SJSA1 (cell line): Measurements from ENCODE around the gene RNASEL. TPM values are rescaled to one million over a fixed set of nuclear protein-coding genes. Genes with fewer than 3 reads are reported as not detected.
A peak's percentile ranks its signal among the peaks of the same experiment; 100 is the strongest.

Experiments used
- DNase-seq, 2 experiments: peaks; one replicate each; pipeline ENCODE4 v3.0.0-alpha.2; 2015 to 2020; ENCODE audit warnings: low spot score in 2 of 2, low read depth in 1 of 2
- H3K27ac ChIP-seq: fragments of 250-450 bp; sonication (Bioruptor Pico); 2 replicates; pipeline ENCODE4 v1.5.1; 2020; ENCODE audit warnings: mild to moderate bottlenecking, moderate library complexity
- H3K27me3 ChIP-seq: fragments of 250-450 bp; sonication (Bioruptor Pico); replicated peaks from 2 replicates; pipeline ENCODE4 v1.5.1; 2020; ENCODE audit warnings: mild to moderate bottlenecking, moderate library complexity
- H3K36me3 ChIP-seq: fragments of 250-450 bp; sonication (Bioruptor Pico); 2 replicates; pipeline ENCODE4 v1.5.1; 2020; ENCODE audit warnings: mild to moderate bottlenecking
- H3K4me1 ChIP-seq: fragments of 250-450 bp; sonication (Bioruptor Pico); replicated peaks from 2 replicates; pipeline ENCODE4 v1.6.1; 2021; ENCODE audit warnings: mild to moderate bottlenecking
- H3K4me3 ChIP-seq: fragments of 250-450 bp; sonication (Bioruptor Pico); 2 replicates; pipeline ENCODE4 v1.5.1; 2020; ENCODE audit warnings: mild to moderate bottlenecking
- H3K9me3 ChIP-seq: fragments of 250-450 bp; sonication (Bioruptor Pico); replicated peaks from 2 replicates; pipeline ENCODE4 v1.5.1; 2020; ENCODE audit warnings: mild to moderate bottlenecking
- total RNA-seq: library from RNA; depleted of rRNA; stranded (reverse); fragments of >200 nt; shearing (Covaris generic); gene quantifications from 2 replicates; pipeline ENCODE4 v1.2.3, GENCODE V29; 2014

The RNASEL gene
- total RNA-seq, 1 experiment from 2014 or later = 11.5 TPM

- no peak for DNase-seq
- peaks cover 30% of the 10 kb centered on the region for H3K4me1 ChIP-seq
- H3K27me3 ChIP-seq = no peaks in the 10 kb centered on the region
- H3K27ac ChIP-seq = no peak overlapping the region
- H3K36me3 ChIP-seq = peaks cover 37% of the 10 kb centered on the region
- H3K4me3 ChIP-seq = no peak overlapping the region
- no peaks in the 10 kb centered on the region for H3K9me3 ChIP-seq
Observed at GRCh38 chr1:182600745-182601415, 11.8 kb upstream of the RNASEL start.

GRCh38 chr1:182600036-182600713 lies 11.1 kb upstream of the RNASEL start:
- peaks cover 37% of the 10 kb centered on the region for H3K36me3 ChIP-seq
- DNase-seq = no peak

DNA sequence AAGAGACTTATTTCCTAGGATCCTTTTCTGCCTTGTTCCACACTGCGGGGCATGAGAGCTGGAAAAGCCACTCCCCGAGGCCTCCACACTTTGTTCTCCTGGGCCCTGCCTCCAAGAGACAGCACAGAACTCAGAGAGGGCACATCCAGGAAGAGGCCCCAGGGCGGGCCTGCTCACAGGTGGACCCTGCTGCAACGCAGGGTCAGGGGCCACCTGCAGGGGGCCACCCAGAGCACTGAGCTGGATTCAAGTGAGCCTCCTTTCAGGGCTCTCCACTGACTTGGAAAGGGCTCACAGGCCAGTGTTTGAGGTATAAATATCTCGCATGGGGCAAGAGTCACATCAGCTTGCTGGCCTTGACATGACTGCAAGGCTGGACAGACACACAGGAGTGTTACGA lies 10.3 kb upstream of the RNASEL start:
- DNase-seq = no peak
- H3K4me3 ChIP-seq = no peak overlapping the region
- H3K27ac ChIP-seq = no peak overlapping the region
- no peaks in the 10 kb centered on the region for H3K9me3 ChIP-seq
- H3K4me1 ChIP-seq = peaks cover 25% of the 10 kb centered on the region
- H3K36me3 ChIP-seq = peaks cover 37% of the 10 kb centered on the region
- no peaks in the 10 kb centered on the region for H3K27me3 ChIP-seq

More at GRCh38 chr1:182600036-182600713, 11.1 kb upstream of the RNASEL start:
- Histone ChIP-seq H3K4me1 (peaks cover 30% of the 10 kb centered on the region), H3K9me3 (no peaks in the 10 kb centered on the region), H3K27me3 (no peaks in the 10 kb centered on the region), H3K4me3 (no peak overlapping the region), H3K27ac (no peak overlapping the region)

DNA sequence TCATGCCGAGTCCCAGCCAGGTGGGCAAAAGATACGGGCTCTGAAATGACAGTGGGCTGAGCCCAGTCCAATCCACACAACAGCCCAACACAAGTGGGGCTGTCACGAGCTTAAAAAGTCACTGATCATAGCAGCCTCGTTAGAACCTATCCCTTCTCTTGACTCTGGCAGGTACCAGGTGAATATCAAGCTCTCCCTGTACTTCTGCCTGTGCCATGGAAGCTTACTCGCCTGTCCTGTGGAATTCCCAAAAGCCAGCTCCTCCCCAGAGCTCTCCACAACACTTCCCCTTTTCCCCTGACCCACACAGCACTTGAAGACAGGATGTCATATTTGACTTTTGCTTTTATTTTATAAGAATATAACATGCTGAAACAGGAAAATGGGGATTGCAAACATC lies 9.2 kb upstream of the RNASEL start:
- H3K4me3 ChIP-seq = no peak overlapping the region
- DNase-seq = no peak
- H3K36me3 ChIP-seq = peaks cover 37% of the 10 kb centered on the region
- H3K9me3 ChIP-seq = no peaks in the 10 kb centered on the region
- H3K4me1 ChIP-seq = peaks cover 15% of the 10 kb centered on the region
- H3K27ac ChIP-seq = no peak overlapping the region
- no peaks in the 10 kb centered on the region for H3K27me3 ChIP-seq

DNA sequence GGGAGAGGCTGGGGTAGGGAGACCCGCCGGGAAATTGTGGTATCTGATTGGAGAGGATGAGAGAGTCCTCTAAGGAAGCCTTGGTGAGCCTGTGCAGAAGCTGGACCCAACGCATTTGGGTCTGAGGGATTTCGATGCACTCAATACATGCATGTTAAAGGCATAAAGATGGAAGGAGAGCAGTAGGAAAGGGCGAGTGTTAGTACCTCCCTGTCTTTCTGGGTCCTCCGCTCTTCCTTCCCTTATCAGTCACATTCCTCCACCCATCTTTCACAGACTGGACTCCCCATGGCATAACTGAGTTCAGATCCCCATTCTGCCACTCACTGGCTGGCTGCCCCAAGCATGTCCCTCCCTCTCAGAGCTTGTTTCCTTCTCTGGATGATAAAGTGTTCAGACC lies 7.9 kb upstream of the RNASEL start:
- Histone ChIP-seq H3K4me3 (no peak overlapping the region), H3K4me1 (peaks cover 5% of the 10 kb centered on the region), H3K27me3 (no peaks in the 10 kb centered on the region), H3K27ac (no peak overlapping the region), H3K36me3 (peaks cover 29% of the 10 kb centered on the region), H3K9me3 (no peaks in the 10 kb centered on the region)
- DNase-seq = no peak

DNA sequence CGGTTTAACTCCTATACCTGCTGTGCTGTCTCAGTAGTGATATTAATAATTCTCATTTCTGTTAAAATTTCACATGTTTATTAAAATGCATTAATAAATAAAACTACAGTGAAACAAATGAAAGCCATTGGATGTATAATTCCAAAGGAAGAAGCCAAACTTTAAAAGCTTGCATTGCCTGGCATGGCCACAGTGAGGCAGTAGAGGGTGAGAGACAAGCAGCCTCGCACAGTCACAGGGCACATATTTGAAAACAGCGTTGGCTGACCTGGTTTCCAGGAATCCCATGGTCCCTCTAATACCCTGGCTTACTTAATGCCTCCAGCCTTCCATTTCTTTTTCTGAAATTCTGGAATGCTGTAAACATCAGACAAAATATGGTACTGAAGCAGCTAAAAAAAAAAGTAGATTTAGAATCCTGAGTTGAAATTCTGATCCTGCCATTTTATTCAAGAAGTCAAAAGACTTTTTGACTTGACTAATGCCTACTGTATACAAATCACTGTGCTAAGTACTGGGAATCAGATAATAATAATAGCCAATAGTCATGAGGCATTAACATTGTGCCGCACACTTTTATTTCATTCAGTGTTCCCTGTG lies 6.7 kb upstream of the RNASEL start:
- no peaks in the 10 kb centered on the region for H3K4me1 ChIP-seq
- no peak overlapping the region for H3K4me3 ChIP-seq
- H3K27me3 ChIP-seq = no peaks in the 10 kb centered on the region
- peak in 1 of 2 experiments; percentile 65 for DNase-seq
- H3K9me3 ChIP-seq = no peaks in the 10 kb centered on the region
- H3K36me3 ChIP-seq = peaks cover 17% of the 10 kb centered on the region
- no peak overlapping the region for H3K27ac ChIP-seq

- DNase-seq = no peak
- Histone ChIP-seq H3K4me3 (no peak overlapping the region), H3K27me3 (no peaks in the 10 kb centered on the region), H3K36me3 (no peaks in the 10 kb centered on the region), H3K27ac (no peak overlapping the region), H3K9me3 (no peaks in the 10 kb centered on the region), H3K4me1 (peaks cover 8% of the 10 kb centered on the region)
Observed at GRCh38 chr1:182589931-182590330, 875 bp upstream of the RNASEL start.

DNA sequence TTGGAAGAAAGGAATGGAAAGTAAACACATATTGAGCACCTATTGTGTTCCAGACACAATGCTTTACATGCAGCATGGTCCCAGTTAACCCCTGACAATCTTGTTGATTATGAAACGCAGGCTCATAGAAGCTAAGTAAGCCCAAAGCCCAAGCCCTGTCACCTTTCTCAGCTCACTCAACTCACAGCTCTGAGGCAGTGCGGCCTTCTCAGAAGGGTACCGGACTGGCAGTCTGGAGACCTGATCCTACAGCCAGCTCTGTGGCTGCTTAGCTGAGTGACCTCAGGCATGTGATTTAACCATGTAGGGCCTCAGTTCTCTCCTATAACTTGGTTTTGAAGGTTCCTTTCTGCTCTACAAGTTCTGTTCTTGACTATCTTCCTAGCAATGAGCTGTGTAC lies 464 bp upstream of the RNASEL start:
- H3K4me3 ChIP-seq = peak overlapping the region; percentile 45

GRCh38 chr1:182587666-182588499 lies 1.2 kb downstream of the RNASEL start:
- peak overlapping the region; percentile 66 for H3K27ac ChIP-seq
- DNase-seq = no peak

More for the DNA sequence above, 464 bp upstream of the RNASEL start:
- Histone ChIP-seq H3K9me3 (no peaks in the 10 kb centered on the region), H3K4me1 (peaks cover 8% of the 10 kb centered on the region), H3K27me3 (no peaks in the 10 kb centered on the region), H3K36me3 (no peaks in the 10 kb centered on the region), H3K27ac (no peak overlapping the region)
- DNase-seq = no peak

DNA sequence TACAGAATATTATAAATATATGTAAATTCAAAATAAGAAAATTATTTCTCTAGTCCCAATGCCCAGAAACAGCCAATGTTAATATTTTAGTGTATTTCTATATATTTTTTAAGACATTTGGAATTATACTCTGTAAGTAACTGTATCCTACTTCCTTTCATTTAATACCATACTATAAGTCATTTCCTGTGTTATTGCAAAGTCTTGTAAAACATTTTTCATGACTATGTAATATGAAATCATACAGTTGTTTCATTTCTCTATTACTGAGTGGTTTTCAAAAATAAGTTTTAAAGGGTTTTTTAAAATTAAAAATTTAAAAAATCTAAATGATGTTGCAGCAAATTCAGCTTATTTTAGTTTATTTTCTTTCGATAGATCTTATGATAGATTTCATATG lies 2.0 kb downstream of the RNASEL start:
- H3K36me3 ChIP-seq = no peaks in the 10 kb centered on the region
- H3K4me1 ChIP-seq = peaks cover 8% of the 10 kb centered on the region
- DNase-seq = no peak
- H3K27ac ChIP-seq = no peak overlapping the region
- H3K27me3 ChIP-seq = no peaks in the 10 kb centered on the region
- H3K9me3 ChIP-seq = no peaks in the 10 kb centered on the region
- no peak overlapping the region for H3K4me3 ChIP-seq

More at GRCh38 chr1:182587666-182588499, 1.2 kb downstream of the RNASEL start:
- Histone ChIP-seq H3K4me1 (peaks cover 8% of the 10 kb centered on the region), H3K9me3 (no peaks in the 10 kb centered on the region), H3K4me3 (peak overlapping the region; percentile 45), H3K27me3 (no peaks in the 10 kb centered on the region), H3K36me3 (no peaks in the 10 kb centered on the region)

DNA sequence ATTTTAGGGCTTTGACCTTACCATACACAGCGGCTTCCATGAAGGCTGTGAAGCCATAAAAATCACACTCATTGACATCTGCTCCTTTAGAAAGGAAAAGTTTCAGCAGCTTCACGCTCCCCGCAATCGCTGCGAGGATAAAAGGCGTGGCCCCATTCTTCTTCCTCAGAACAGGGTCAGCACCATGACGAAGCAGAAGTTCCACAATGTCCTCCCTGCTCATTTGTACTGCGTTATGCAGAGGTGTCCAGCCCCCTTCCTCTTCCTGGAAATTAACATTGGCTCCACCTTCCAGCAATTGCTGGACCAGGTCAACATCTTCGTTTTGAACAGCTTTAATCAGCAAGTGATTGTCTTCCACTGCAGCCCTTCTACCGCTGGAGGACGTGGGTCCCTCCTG lies 2.7 kb downstream of the RNASEL start:
- no peaks in the 10 kb centered on the region for H3K27me3 ChIP-seq
- peaks cover 8% of the 10 kb centered on the region for H3K4me1 ChIP-seq
- no peak overlapping the region for H3K4me3 ChIP-seq
- H3K9me3 ChIP-seq = no peaks in the 10 kb centered on the region
- H3K27ac ChIP-seq = no peak overlapping the region
- no peak for DNase-seq
- no peaks in the 10 kb centered on the region for H3K36me3 ChIP-seq

GRCh38 chr1:182584746-182585145 lies 4.3 kb downstream of the RNASEL start:
- H3K27me3 ChIP-seq = no peaks in the 10 kb centered on the region
- H3K9me3 ChIP-seq = no peaks in the 10 kb centered on the region
- peaks cover 8% of the 10 kb centered on the region for H3K4me1 ChIP-seq
- 0 out of 2 replicates have a peak, but pooled peaks cover 7% of the 10 kb centered on the region for H3K36me3 ChIP-seq
- no peak for DNase-seq
- H3K4me3 ChIP-seq = no peak overlapping the region
- H3K27ac ChIP-seq = no peak overlapping the region

DNA sequence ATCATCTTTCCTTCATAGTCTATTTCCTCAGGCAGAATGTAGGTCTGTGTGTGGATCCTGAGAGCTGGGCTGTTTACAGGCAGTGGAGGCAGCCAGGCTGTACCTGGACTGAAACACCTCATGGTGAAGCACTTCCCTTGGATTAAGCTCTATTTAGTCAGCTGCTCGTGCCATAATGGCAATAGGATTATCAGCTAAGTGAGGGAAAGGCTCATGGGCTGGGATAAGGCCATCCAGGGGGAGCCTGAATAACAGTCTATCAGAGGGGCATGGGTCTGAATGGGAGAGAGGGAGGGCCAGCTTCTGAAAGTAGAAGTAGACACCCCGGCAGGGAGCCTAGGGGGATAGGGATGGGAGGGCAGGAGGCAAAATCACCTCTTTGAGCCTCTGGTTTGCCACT lies 8.3 kb downstream of the RNASEL start:
- H3K4me1 ChIP-seq = peaks cover 7% of the 10 kb centered on the region
- no peaks in the 10 kb centered on the region for H3K9me3 ChIP-seq
- no peak overlapping the region for H3K4me3 ChIP-seq
- H3K27ac ChIP-seq = no peak overlapping the region
- DNase-seq = no peak
- peaks cover 15% of the 10 kb centered on the region; the same call in 1 of the 2 replicates for H3K36me3 ChIP-seq
- no peaks in the 10 kb centered on the region for H3K27me3 ChIP-seq
